Measurements from ENCODE around the gene BTBD9. TPM values are rescaled to one million over a fixed set of nuclear protein-coding genes. Genes with fewer than 3 reads are reported as not detected.

Gene BTBD9
- total RNA-seq, 4 donors from 2014 or later = 11.7 to 17.7 (median 14.1) TPM

DNA sequence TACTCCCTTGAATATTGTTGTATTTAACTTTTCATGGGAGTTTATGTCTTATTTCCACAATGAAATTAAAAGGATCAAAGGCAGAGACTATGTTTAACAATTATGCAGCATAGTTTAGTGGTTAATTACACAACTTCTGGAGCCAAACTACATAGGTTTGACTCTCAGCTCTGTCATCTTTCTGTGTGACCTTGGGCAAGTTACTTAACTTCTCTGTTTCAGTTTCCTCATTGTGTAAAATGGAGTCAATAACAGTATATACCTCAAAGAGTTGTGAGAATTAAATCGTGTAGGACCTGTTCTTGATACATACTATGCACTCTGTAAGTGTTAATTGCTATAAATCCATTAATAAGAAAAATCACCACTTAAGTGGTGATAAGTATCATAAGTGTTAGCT is 48.3 kb downstream of the BTBD9 start:
- TF ChIP-seq, protein P1, sequence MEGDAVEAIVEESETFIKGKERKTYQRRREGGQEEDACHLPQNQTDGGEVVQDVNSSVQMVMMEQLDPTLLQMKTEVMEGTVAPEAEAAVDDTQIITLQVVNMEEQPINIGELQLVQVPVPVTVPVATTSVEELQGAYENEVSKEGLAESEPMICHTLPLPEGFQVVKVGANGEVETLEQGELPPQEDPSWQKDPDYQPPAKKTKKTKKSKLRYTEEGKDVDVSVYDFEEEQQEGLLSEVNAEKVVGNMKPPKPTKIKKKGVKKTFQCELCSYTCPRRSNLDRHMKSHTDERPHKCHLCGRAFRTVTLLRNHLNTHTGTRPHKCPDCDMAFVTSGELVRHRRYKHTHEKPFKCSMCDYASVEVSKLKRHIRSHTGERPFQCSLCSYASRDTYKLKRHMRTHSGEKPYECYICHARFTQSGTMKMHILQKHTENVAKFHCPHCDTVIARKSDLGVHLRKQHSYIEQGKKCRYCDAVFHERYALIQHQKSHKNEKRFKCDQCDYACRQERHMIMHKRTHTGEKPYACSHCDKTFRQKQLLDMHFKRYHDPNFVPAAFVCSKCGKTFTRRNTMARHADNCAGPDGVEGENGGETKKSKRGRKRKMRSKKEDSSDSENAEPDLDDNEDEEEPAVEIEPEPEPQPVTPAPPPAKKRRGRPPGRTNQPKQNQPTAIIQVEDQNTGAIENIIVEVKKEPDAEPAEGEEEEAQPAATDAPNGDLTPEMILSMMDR (IDR thresholded peaks at IDR 0.05; ENCODE audit: low read depth) = no peak

DNA sequence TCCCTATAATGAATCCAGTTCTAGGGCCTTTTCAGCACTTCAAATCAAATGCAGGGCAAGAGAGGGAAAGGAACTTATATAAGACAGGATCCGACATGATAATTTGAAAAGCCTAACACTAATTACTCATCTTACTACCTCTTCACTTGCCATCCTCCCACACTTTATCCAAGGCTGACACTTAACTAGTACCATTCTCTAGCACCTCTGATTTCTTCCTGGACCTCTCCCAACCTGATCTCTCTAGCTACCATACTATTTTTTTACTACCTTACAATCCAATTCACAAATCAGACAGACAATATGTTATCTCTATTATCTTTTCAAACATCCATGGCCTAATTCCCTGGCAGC is 50.4 kb downstream of the BTBD9 start:
- TF ChIP-seq, protein P1 (IDR thresholded peaks at IDR 0.05; ENCODE audit: low read depth) = no peak

DNA sequence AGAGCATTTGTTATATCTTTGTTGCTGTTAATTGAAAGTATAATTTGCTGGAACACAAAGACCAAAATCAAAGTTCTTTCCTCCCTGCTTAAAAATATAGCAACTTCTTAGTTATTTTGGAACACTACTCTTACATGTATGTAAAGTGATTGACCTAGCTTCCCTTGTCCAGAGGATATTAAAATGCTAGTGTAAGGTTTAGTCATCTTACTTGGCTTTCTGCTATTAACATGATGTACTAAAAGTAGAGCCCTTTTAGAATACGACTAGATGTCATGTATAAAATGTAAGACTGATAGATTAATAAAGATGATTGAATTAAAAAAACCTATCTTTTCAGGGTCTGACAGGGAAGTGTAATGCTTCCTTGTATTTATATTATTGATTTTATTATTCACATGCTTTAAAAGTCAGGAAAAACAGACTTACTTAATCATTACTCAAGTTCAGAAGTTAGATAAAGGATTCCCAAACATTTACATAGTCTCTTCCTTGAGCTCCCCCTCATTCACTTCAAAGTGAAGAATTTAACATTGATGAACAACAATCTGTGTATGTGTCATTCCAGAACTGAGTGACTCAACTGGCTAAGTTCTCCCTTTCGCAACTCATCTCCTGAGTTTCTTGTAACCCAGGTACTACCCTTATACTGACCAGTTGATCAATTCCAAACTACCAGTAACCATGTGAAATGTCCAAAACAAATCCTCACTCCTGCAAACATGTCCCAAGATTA is 50.9 kb downstream of the BTBD9 start:
- TF ChIP-seq, protein P1 (IDR thresholded peaks at IDR 0.05; ENCODE audit: low read depth) = no peak

DNA sequence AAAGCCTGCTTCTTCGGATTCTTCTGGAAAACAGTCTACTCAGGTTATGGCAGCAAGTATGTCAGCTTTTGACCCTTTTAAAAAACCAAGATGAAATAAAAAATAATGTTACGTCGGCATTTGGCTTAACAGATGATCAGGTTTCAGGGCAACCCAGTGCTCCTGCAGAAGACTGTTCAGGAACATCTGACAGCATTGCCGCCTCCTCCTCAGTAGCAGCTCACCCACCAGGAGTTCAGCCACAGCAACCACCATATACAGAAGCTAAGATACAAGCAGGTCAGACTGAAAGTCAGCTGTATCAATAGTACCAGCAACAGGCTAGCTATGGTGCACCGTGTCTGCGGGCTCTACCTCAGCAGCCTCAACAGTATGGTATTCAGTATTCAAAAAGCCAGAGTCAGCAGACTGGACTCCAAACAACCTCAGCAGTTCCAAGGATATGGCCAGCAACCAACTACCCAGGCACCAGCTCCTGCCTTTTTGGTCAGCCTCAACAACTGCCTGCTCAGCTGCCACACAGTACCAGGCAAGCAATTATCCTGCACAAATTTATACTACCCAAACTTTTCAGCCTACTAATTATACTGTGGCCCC is 51.9 kb downstream of the BTBD9 start:
- TF ChIP-seq, protein P1 (IDR thresholded peaks at IDR 0.05; ENCODE audit: low read depth) = no peak

DNA sequence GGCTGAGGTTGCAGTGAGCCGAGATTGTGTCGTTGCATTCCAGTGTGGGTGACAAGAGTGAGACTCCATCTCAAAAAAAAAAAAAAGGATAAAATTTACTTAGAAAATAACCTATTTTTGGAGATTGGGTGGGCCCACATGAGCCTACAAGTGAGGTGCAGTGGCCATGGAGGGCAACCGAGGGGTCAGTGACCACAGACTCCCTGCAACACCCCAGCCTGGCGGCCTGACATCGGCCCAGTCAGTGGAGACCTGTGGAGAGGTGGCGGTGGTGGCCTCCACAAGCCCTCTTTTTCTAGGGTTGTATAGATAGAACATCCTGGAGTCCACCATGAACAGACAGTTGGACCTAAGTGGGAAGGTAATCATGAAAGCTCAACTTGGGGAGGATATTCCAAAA is 52.7 kb downstream of the BTBD9 start:
- TF ChIP-seq, protein P1 (IDR thresholded peaks at IDR 0.05; ENCODE audit: low read depth) = no peak

DNA sequence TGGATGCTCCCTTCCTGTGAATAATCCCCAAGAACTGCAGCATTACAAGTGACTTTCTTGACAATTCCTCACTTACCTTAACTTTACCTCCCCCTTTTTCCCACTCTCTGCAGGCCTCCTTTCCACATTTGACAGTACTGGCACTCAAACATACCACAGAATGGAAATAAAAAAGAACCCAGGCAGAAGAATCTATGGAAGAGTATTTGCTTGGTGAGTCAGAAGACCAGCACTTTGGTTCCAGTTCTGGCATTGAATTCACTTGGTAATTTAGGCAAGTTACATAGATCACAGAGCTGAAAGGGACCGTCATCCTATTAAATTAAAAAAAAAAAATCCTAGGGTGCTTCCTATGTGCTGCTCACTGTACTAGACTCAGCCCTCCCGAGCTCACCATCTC is 55.0 kb downstream of the BTBD9 start:
- TF ChIP-seq, protein P1 (IDR thresholded peaks at IDR 0.05; ENCODE audit: low read depth) = no peak

DNA sequence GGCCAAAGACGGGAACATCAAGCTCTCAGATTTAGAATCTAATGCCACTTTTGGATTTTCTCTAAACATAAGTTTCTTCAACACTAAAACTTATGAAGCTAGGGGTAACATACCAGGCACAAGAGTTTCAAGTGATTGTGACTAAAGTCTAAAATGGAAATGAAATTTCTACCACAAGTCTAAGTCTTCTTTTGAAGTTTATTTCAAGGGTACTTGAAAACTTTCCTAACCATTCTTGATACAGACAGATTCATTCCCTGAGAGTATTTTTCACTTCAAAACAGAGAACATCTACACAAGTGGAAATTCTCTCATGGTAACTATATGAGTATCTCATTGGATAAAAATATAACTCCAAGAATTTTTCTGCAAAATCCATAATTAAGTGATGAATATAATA is 56.2 kb downstream of the BTBD9 start:
- TF ChIP-seq, protein P1 (IDR thresholded peaks at IDR 0.05; ENCODE audit: low read depth) = no peak
